Measurements from ENCODE around the gene INTS15. TPM values are rescaled to one million over a fixed set of nuclear protein-coding genes. Genes with fewer than 3 reads are reported as not detected.

Gene INTS15
- total RNA-seq, 1 experiment from 2014 or later = 24.3 TPM

DNA sequence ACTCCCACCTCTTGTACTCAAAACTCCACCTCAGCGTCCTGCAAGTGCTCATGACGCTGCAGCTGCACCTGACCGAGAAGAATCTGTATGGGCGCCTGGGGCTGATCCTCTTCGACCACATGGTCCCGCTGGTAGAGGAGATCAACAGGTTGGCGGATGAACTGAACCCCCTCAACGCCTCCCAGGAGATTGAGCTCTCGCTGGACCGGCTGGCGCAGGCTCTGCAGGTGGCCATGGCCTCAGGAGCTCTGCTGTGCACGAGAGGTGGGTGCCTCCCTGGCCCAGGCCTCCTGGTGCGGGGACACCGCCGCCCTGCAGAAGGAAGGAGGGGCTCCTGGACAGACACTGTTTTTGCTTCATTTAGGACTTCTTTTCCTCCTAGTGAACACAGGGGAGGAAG lies 10.3 kb downstream of the INTS15 start (continued):
- TF ChIP-seq SP1 (IDR thresholded peaks at IDR 0.05; ENCODE audit: low read depth) (no peak), EZH2 (IDR thresholded peaks at IDR 0.05) (no peak), CBX3 (IDR thresholded peaks at IDR 0.05; ENCODE audit: low read depth) (no peak)
- TF ChIP-seq, protein P1, sequence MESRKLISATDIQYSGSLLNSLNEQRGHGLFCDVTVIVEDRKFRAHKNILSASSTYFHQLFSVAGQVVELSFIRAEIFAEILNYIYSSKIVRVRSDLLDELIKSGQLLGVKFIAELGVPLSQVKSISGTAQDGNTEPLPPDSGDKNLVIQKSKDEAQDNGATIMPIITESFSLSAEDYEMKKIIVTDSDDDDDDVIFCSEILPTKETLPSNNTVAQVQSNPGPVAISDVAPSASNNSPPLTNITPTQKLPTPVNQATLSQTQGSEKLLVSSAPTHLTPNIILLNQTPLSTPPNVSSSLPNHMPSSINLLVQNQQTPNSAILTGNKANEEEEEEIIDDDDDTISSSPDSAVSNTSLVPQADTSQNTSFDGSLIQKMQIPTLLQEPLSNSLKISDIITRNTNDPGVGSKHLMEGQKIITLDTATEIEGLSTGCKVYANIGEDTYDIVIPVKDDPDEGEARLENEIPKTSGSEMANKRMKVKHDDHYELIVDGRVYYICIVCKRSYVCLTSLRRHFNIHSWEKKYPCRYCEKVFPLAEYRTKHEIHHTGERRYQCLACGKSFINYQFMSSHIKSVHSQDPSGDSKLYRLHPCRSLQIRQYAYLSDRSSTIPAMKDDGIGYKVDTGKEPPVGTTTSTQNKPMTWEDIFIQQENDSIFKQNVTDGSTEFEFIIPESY (IDR thresholded peaks at IDR 0.05; ENCODE audit: extremely low read depth, insufficient replicate concordance, low read length) = no peak

DNA sequence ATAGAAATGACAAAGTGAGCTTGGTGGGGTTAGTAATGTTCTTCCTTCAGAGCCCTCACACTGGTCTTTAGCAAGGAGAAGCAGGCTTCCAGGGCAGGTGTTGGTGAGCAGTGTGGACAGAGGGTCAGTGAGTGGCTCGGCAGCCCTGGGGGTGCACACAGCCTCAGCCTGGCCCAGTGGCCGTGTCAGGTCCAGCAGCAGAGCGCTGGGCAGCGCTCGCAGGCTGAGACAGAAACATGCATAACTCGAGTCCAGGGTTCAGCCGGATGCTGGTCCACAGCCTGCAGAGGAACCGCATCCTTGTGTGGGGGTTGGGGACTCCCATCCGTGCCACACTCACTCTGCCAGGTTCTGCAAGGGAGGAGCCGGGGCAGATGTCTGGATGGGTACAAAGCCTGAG lies 14.6 kb downstream of the INTS15 start:
- POLR2A ChIA-PET = no interaction called here
- RAD21 ChIA-PET (ENCODE audit: low non-redundant PET in 1 of 2, low total read pairs in 2 of 2, uncharacterized antibody in 2 of 2, unreplicated experiment in 2 of 2) = no interaction called here
- DNase-seq (ENCODE audit: low read depth, low spot score) (no peak), ATAC-seq (no peak)
- Histone ChIP-seq H3K4me1 (ENCODE audit: control insufficient read depth in 1 of 2, insufficient read depth in 2 of 2, low read length in 2 of 2) (no peaks in the 10 kb centered on the region), H3K9me3 (ENCODE audit: control insufficient read depth in 1 of 2, insufficient read depth in 1 of 2, low read depth in 1 of 2, low read length in 2 of 2) (no peaks in the 10 kb centered on the region), H4K20me1 (ENCODE audit: insufficient read depth) (no peaks in the 10 kb centered on the region), H3K79me2 (ENCODE audit: insufficient read depth, low read length) (no peaks in the 10 kb centered on the region), H2AFZ (ENCODE audit: low read depth, low read length, poor library complexity, severe bottlenecking) (no peak overlapping the region), H3K9me2 (ENCODE audit: insufficient read depth) (no peaks in the 10 kb centered on the region), H3K27me3 (ENCODE audit: insufficient read depth, low read length) (no peaks in the 10 kb centered on the region), H3K36me3 (ENCODE audit: control insufficient read depth in 1 of 2, insufficient read depth in 2 of 2, low read length in 2 of 2) (peaks cover 9 to 15% of the 10 kb centered on the region in 2 experiments; a peak in 2 of 4 replicates), H3K27ac (ENCODE audit: low read depth, low read length) (no peak overlapping the region), H3K9ac (ENCODE audit: low read length) (no peak overlapping the region), H3K4me3 (replicated peaks in 1 of 2; ENCODE audit: low read depth in 1 of 2, low read length in 2 of 2) (no peak overlapping the region), H3K4me2 (ENCODE audit: low read length) (no peak overlapping the region)
- intact Hi-C loops (cut with micrococcal nuclease) = no loop called here
- CTCF ChIA-PET = no interaction called here
- no TSS peak for BruUV-seq (replicated peaks)
- TF ChIP-seq CEBPB (IDR thresholded peaks at IDR 0.05; ENCODE audit: low read depth) = no peak
- TF ChIP-seq SP1 (IDR thresholded peaks at IDR 0.05; ENCODE audit: low read depth) = no peak
- TF ChIP-seq JUND (IDR thresholded peaks at IDR 0.05) = no peak
- TF ChIP-seq ELF1 (IDR thresholded peaks at IDR 0.05; ENCODE audit: borderline replicate concordance, low read depth) = no peak
- TF ChIP-seq TCF7L2 (IDR thresholded peaks at IDR 0.05; ENCODE audit: borderline replicate concordance, extremely low read depth, insufficient read depth, insufficient read length) = no peak
- TF ChIP-seq EZH2phosphoT487 (IDR thresholded peaks at IDR 0.05; ENCODE audit: borderline replicate concordance) = no peak
- TF ChIP-seq YY1 (IDR thresholded peaks at IDR 0.05; ENCODE audit: extremely low read depth, insufficient replicate concordance, low read depth, low read length) = no peak
- TF ChIP-seq EGR1 (IDR thresholded peaks at IDR 0.05; ENCODE audit: low read depth) = no peak
- TF ChIP-seq FOSL1 (IDR thresholded peaks at IDR 0.05; ENCODE audit: low read depth) = no peak
- no peak for TF ChIP-seq EZH2 (IDR thresholded peaks at IDR 0.05)
- no peak for TF ChIP-seq ZNF274 (IDR thresholded peaks at IDR 0.05; ENCODE audit: low read depth, low read length)
- TF ChIP-seq, protein P2, sequence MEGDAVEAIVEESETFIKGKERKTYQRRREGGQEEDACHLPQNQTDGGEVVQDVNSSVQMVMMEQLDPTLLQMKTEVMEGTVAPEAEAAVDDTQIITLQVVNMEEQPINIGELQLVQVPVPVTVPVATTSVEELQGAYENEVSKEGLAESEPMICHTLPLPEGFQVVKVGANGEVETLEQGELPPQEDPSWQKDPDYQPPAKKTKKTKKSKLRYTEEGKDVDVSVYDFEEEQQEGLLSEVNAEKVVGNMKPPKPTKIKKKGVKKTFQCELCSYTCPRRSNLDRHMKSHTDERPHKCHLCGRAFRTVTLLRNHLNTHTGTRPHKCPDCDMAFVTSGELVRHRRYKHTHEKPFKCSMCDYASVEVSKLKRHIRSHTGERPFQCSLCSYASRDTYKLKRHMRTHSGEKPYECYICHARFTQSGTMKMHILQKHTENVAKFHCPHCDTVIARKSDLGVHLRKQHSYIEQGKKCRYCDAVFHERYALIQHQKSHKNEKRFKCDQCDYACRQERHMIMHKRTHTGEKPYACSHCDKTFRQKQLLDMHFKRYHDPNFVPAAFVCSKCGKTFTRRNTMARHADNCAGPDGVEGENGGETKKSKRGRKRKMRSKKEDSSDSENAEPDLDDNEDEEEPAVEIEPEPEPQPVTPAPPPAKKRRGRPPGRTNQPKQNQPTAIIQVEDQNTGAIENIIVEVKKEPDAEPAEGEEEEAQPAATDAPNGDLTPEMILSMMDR (IDR thresholded peaks at IDR 0.05 in 2 of 3, conservative IDR thresholded peaks at IDR 0.05 in 1 of 3; ENCODE audit: borderline replicate concordance in 1 of 3, insufficient read depth in 1 of 3, low read depth in 2 of 3, low read length in 2 of 3) = no peak
- no peak for TF ChIP-seq SRF (IDR thresholded peaks at IDR 0.05; ENCODE audit: low read depth)
- TF ChIP-seq, protein P3, sequence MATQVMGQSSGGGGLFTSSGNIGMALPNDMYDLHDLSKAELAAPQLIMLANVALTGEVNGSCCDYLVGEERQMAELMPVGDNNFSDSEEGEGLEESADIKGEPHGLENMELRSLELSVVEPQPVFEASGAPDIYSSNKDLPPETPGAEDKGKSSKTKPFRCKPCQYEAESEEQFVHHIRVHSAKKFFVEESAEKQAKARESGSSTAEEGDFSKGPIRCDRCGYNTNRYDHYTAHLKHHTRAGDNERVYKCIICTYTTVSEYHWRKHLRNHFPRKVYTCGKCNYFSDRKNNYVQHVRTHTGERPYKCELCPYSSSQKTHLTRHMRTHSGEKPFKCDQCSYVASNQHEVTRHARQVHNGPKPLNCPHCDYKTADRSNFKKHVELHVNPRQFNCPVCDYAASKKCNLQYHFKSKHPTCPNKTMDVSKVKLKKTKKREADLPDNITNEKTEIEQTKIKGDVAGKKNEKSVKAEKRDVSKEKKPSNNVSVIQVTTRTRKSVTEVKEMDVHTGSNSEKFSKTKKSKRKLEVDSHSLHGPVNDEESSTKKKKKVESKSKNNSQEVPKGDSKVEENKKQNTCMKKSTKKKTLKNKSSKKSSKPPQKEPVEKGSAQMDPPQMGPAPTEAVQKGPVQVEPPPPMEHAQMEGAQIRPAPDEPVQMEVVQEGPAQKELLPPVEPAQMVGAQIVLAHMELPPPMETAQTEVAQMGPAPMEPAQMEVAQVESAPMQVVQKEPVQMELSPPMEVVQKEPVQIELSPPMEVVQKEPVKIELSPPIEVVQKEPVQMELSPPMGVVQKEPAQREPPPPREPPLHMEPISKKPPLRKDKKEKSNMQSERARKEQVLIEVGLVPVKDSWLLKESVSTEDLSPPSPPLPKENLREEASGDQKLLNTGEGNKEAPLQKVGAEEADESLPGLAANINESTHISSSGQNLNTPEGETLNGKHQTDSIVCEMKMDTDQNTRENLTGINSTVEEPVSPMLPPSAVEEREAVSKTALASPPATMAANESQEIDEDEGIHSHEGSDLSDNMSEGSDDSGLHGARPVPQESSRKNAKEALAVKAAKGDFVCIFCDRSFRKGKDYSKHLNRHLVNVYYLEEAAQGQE (IDR thresholded peaks at IDR 0.05; ENCODE audit: low read depth) = no peak
- no peak for TF ChIP-seq ZFX (IDR thresholded peaks at IDR 0.05)

Data from HCT116 (cell line).